ENCODE results near the gene CPTP.

GRCh38 chr1:1336446-1336845, 11.8 kb downstream of the CPTP start:
- no peak for TF ChIP-seq POLR2A (IDR thresholded peaks at IDR 0.05; ENCODE audit: low read depth)
- no peak for TF ChIP-seq CTCF (IDR thresholded peaks at IDR 0.05)

Data from esophagus muscularis mucosa (tissue), 3 donors.